ENCODE results near the gene PDAP1.
"Not testable (repeated sequence)": the region's sequence is repeated elsewhere in the genome, so short reads cannot be mapped to it uniquely, and the experiment has no call there.

PDAP1 gene

GRCh38 chr7:99428972-99429566, 20.7 kb upstream of the PDAP1 start:
- H3K27me3 ChIP-seq (ENCODE audit: control insufficient read depth, insufficient read depth, low read length, poor library complexity, severe bottlenecking) = no peaks in the 10 kb centered on the region
- H3K27ac ChIP-seq (ENCODE audit: insufficient read depth, low read depth, low read length, poor library complexity, severe bottlenecking) = no peak overlapping the region
- WGBS, 2 experiments = 90 to 94% methylated on average over 10 of the region's 10 CpGs
- H3K4me3 ChIP-seq (ENCODE audit: insufficient read depth, low read depth, low read length) = no peak overlapping the region
- no peaks in the 10 kb centered on the region for H3K4me1 ChIP-seq (ENCODE audit: control insufficient read depth, insufficient read depth, low read length)
- H3K36me3 ChIP-seq (ENCODE audit: control insufficient read depth, insufficient read depth, low read length) = peaks cover 45% of the 10 kb centered on the region
- H3K9me3 ChIP-seq (ENCODE audit: control insufficient read depth, low read length) = no peaks in the 10 kb centered on the region

DNA sequence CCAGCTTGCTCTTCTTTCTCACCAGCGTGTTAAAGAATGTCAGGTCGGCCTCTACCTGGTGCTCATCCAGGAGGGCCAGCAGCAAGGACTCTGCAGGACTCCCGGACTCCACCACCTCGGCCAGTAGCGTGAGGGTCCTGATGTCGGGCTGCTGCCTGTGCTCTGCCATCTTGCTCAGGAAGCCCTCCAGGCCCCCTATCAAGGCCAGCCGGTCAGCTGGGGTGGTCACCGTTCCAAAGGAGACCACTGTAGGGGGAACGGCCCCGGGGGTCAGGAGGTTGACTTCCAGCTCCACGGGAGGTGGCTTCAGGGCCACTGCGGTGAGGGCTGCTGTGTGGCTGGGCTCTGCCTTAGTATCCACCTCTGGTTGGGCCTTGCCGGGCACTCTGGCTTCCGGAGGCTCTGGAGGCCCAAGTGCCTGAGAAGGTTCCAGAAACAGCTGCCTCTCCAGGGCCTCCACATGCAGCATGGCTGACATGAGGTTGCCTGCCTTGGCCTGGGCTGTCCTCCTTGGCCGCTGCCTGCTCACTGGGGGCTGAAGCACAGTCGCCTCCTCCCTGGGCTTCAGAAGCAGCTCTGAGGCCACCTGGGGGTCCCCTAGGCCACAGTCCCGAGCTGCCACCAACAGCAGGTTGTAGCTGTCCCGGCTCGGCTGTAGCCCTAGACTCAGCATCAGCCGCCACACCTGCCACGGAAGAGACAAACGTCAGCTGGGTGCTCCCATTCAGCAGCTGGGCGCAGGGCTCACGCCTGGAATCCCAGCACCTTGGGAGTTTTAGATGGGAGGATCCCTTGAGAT, 16.7 kb upstream of the PDAP1 start:
- Histone ChIP-seq H3K27me3 (ENCODE audit: control insufficient read depth, insufficient read depth, low read length, poor library complexity, severe bottlenecking) (no peaks in the 10 kb centered on the region), H3K4me1 (ENCODE audit: control insufficient read depth, insufficient read depth, low read length) (no peaks in the 10 kb centered on the region), H3K9me3 (ENCODE audit: control insufficient read depth, low read length) (no peaks in the 10 kb centered on the region), H3K27ac (ENCODE audit: insufficient read depth, low read depth, low read length, poor library complexity, severe bottlenecking) (no peak overlapping the region), H3K4me3 (ENCODE audit: insufficient read depth, low read depth, low read length) (no peak overlapping the region), H3K36me3 (ENCODE audit: control insufficient read depth, insufficient read depth, low read length) (peaks cover 35% of the 10 kb centered on the region)
- WGBS, 2 experiments = 94% methylated on average over 24 of the region's 24 CpGs

GRCh38 chr7:99422625-99423024, 14.2 kb upstream of the PDAP1 start:
- Histone ChIP-seq H3K9me3 (ENCODE audit: control insufficient read depth, low read length) (no peaks in the 10 kb centered on the region), H3K4me3 (ENCODE audit: insufficient read depth, low read depth, low read length) (no peak overlapping the region), H3K36me3 (ENCODE audit: control insufficient read depth, insufficient read depth, low read length) (peaks cover 39% of the 10 kb centered on the region), H3K27me3 (ENCODE audit: control insufficient read depth, insufficient read depth, low read length, poor library complexity, severe bottlenecking) (no peaks in the 10 kb centered on the region), H3K4me1 (ENCODE audit: control insufficient read depth, insufficient read depth, low read length) (no peaks in the 10 kb centered on the region), H3K27ac (ENCODE audit: insufficient read depth, low read depth, low read length, poor library complexity, severe bottlenecking) (no peak overlapping the region)
- 89 to 92% methylated on average over 5 of the region's 5 CpGs for WGBS, 2 experiments

DNA sequence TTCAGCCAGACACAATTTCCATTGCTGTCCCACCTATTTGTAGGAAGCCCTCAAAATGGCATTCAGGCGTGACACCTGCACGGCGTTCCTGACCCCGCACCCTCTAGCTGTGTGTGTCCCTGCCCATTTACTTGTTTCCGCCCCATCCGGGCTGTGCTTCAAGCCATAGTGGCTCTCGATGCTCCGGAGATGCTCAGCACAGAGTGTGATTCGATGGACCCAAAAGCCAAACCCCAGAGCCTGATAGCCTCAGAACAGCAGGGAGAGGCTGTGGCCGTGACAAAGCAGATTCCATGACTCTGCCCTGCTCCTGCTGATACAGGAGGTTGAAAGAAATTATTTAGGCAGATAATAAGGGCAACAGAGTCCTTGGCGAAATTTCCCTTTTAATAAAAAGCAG, 13.8 kb upstream of the PDAP1 start:
- Histone ChIP-seq H3K27me3 (ENCODE audit: control insufficient read depth, insufficient read depth, low read length, poor library complexity, severe bottlenecking) (no peaks in the 10 kb centered on the region), H3K4me1 (ENCODE audit: control insufficient read depth, insufficient read depth, low read length) (no peaks in the 10 kb centered on the region), H3K27ac (ENCODE audit: insufficient read depth, low read depth, low read length, poor library complexity, severe bottlenecking) (no peak overlapping the region), H3K9me3 (ENCODE audit: control insufficient read depth, low read length) (no peaks in the 10 kb centered on the region), H3K4me3 (ENCODE audit: insufficient read depth, low read depth, low read length) (no peak overlapping the region), H3K36me3 (ENCODE audit: control insufficient read depth, insufficient read depth, low read length) (peaks cover 43% of the 10 kb centered on the region)
- whole genome bisulfite sequencing, 2 experiments = 94% methylated on average over 11 of the region's 11 CpGs

DNA sequence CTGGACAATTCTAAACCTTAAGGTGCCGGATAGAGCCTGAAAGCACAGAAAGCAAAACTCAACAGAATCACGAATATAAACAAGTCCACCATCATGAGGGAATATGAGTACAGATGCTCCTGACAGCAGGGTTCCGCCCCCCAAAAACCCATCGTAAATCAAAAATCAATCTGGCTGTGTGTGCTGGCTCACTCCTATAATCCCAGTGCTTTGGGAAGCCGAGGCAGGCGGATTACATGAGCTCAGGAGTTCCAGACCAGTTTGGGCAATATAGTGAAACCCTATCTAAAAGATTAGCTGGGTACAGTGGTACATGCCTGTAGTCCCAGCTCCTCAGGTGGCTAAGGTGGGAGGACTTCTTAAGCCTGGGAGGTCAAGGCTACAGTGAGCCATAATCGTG, 12.6 kb upstream of the PDAP1 start:
- Histone ChIP-seq H3K27me3 (ENCODE audit: control insufficient read depth, insufficient read depth, low read length, poor library complexity, severe bottlenecking) (no peaks in the 10 kb centered on the region), H3K4me3 (ENCODE audit: insufficient read depth, low read depth, low read length) (no peak overlapping the region), H3K27ac (ENCODE audit: insufficient read depth, low read depth, low read length, poor library complexity, severe bottlenecking) (no peak overlapping the region), H3K4me1 (ENCODE audit: control insufficient read depth, insufficient read depth, low read length) (no peaks in the 10 kb centered on the region), H3K36me3 (ENCODE audit: control insufficient read depth, insufficient read depth, low read length) (peaks cover 54% of the 10 kb centered on the region), H3K9me3 (ENCODE audit: control insufficient read depth, low read length) (no peaks in the 10 kb centered on the region)
- 93 to 95% methylated on average over 7 of the region's 7 CpGs for WGBS, 2 experiments

- H3K27me3 ChIP-seq (ENCODE audit: control insufficient read depth, insufficient read depth, low read length, poor library complexity, severe bottlenecking) = no peaks in the 10 kb centered on the region
- no peaks in the 10 kb centered on the region for H3K9me3 ChIP-seq (ENCODE audit: control insufficient read depth, low read length)
- H3K4me3 ChIP-seq (ENCODE audit: insufficient read depth, low read depth, low read length) = no peak overlapping the region
- H3K36me3 ChIP-seq (ENCODE audit: control insufficient read depth, insufficient read depth, low read length) = peaks cover 53% of the 10 kb centered on the region
- WGBS, 2 experiments = 95 to 96% methylated on average over 5 of the region's 5 CpGs
- no peaks in the 10 kb centered on the region for H3K4me1 ChIP-seq (ENCODE audit: control insufficient read depth, insufficient read depth, low read length)
- no peak overlapping the region for H3K27ac ChIP-seq (ENCODE audit: insufficient read depth, low read depth, low read length, poor library complexity, severe bottlenecking)
Measured at GRCh38 chr7:99420213-99420612, 11.8 kb upstream of the PDAP1 start.

- Histone ChIP-seq H3K27ac (ENCODE audit: insufficient read depth, low read depth, low read length, poor library complexity, severe bottlenecking) (no peak overlapping the region), H3K9me3 (ENCODE audit: control insufficient read depth, low read length) (no peaks in the 10 kb centered on the region), H3K27me3 (ENCODE audit: control insufficient read depth, insufficient read depth, low read length, poor library complexity, severe bottlenecking) (no peaks in the 10 kb centered on the region), H3K4me3 (ENCODE audit: insufficient read depth, low read depth, low read length) (no peak overlapping the region), H3K36me3 (ENCODE audit: control insufficient read depth, insufficient read depth, low read length) (peaks cover 53% of the 10 kb centered on the region), H3K4me1 (ENCODE audit: control insufficient read depth, insufficient read depth, low read length) (no peaks in the 10 kb centered on the region)
- WGBS, 2 experiments = 95% methylated on average over 29 of the region's 29 CpGs
Measured at GRCh38 chr7:99419323-99420021, 11.1 kb upstream of the PDAP1 start.

DNA sequence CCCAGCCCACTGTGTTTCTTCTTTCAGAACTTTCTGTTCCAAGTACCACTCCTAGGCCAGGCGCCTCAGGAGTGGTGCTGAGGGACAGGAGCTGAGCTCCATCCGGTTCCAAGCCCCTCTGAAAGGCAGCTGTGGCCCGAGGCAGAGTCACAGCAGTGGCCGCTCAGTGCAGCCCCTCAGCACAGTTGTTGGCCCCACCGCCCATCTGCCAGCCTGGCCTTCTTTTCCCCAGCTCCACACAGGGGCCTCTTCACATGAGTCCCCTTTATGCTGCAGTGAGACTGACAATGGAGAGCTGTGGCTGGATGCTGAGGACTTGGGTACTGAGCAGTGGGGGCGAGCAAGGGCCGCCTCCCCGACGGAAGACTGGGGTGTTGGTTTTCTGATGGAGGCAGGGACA, 9.9 kb upstream of the PDAP1 start:
- Histone ChIP-seq H3K36me3 (ENCODE audit: control insufficient read depth, insufficient read depth, low read length) (peaks cover 55% of the 10 kb centered on the region), H3K4me3 (ENCODE audit: insufficient read depth, low read depth, low read length) (no peak overlapping the region), H3K27ac (ENCODE audit: insufficient read depth, low read depth, low read length, poor library complexity, severe bottlenecking) (no peak overlapping the region), H3K4me1 (ENCODE audit: control insufficient read depth, insufficient read depth, low read length) (no peaks in the 10 kb centered on the region), H3K27me3 (ENCODE audit: control insufficient read depth, insufficient read depth, low read length, poor library complexity, severe bottlenecking) (no peaks in the 10 kb centered on the region), H3K9me3 (ENCODE audit: control insufficient read depth, low read length) (no peaks in the 10 kb centered on the region)
- WGBS, 2 experiments = 95 to 96% methylated on average over 9 of the region's 9 CpGs

DNA sequence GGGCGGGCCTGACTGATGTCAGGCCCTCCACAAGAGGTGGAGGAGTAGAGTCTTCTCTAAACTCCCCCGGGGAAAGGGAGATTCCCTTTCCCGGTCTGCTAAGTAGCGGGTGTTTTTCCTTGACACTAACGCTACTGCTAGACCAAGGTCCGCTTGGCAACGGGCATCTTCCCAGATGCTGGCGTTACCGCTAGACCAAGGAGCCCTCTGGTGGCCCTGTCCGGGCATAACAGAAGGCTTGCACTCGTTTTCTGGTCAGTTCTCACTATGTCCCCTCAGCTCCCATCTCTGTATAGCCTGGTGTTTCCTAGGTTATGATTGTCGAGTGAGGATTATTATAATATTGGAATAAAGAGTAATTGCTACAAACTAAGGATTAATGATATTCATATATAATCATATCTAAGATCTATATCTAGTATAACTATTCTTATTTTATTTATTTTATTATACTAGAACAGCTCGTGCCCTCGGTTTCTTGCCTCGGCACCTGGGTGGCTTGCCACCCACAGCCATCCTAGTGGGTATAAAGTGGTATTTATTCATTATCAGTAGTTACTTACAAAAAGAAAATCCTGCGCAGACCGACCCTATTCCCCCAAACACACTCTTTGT, 7.2 kb upstream of the PDAP1 start:
- not testable (repeated sequence) for H3K27ac ChIP-seq (ENCODE audit: insufficient read depth, low read depth, low read length, poor library complexity, severe bottlenecking); H3K27me3 ChIP-seq (ENCODE audit: control insufficient read depth, insufficient read depth, low read length, poor library complexity, severe bottlenecking); H3K4me1 ChIP-seq (ENCODE audit: control insufficient read depth, insufficient read depth, low read length); H3K9me3 ChIP-seq (ENCODE audit: control insufficient read depth, low read length); H3K4me3 ChIP-seq (ENCODE audit: insufficient read depth, low read depth, low read length)
- H3K36me3 ChIP-seq (ENCODE audit: control insufficient read depth, insufficient read depth, low read length) = peaks cover 59% of the 10 kb centered on the region
- WGBS, 2 experiments = 71% methylated on average over 13 to 14 of the region's 17 CpGs

- Histone ChIP-seq H3K4me3 (ENCODE audit: insufficient read depth, low read depth, low read length) (no peak overlapping the region), H3K4me1 (ENCODE audit: control insufficient read depth, insufficient read depth, low read length) (peaks cover 8% of the 10 kb centered on the region), H3K27ac (ENCODE audit: insufficient read depth, low read depth, low read length, poor library complexity, severe bottlenecking) (no peak overlapping the region), H3K9me3 (ENCODE audit: control insufficient read depth, low read length) (no peaks in the 10 kb centered on the region), H3K27me3 (ENCODE audit: control insufficient read depth, insufficient read depth, low read length, poor library complexity, severe bottlenecking) (no peaks in the 10 kb centered on the region), H3K36me3 (ENCODE audit: control insufficient read depth, insufficient read depth, low read length) (peaks cover 32% of the 10 kb centered on the region)
- WGBS, 2 experiments = 95% methylated on average over 2 of the region's 2 CpGs
Measured at GRCh38 chr7:99410635-99411034, 2.2 kb upstream of the PDAP1 start.
